GM21390 (cell line): Measurements from ENCODE around the gene RIPOR3.
"Not testable (repeated sequence)": the region's sequence is repeated elsewhere in the genome, so short reads cannot be mapped to it uniquely, and the experiment has no call there.

Experiments used
- ATAC-seq: cut with Tn5 transposase; IDR thresholded peaks from one replicate; pipeline ENCODE4 v1.9.1; 2021; ENCODE audit not compliant: unreplicated experiment

Gene RIPOR3

GRCh38 chr20:50704514-50704913 is 13.2 kb upstream of the RIPOR3 start:
- no peak for ATAC-seq

- not testable (repeated sequence) for ATAC-seq
Measured at GRCh38 chr20:50703651-50704438, 12.5 kb upstream of the RIPOR3 start.

DNA sequence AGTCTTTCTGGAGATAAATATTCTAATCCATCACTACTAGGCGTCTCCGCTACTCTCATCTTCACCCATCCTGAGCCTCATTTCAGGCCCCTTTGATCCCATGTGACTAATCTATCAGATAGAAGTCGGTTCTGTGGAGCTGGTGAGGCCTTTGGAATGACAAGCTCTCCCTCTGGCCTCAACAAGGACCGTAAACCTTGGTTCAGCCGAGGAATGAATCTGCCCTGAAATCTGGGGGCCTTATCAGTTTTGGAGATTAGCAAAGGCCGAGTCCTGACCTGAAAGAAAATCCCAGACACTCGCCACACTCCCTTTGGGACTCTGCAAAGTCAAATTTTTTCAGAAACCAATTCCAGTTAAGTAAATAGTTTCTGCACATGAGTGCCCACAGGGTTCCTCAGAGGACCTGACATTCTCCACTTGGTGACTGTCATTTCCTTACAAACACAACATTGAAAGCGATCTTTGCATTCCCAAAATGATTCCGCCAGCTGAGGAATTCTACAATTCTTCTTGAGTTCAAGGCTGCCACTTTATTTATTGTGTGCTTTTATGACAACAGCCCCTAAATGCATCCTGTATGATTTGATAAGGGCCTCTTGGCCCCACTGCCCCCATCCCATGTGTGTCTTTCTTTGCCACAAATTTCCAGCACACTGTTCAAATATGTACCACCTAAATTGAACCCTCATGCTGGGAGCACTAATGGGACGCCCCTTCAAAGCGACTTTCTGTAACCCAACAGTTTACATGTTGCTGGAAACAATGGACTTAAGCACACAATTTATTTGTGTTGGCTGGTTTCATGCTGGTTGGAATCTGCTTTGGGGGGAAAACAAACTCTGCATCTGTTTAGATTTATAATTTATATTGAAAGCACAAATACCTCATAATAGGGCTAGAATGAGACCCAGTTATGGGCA is 10.0 kb upstream of the RIPOR3 start:
- no peak for ATAC-seq

DNA sequence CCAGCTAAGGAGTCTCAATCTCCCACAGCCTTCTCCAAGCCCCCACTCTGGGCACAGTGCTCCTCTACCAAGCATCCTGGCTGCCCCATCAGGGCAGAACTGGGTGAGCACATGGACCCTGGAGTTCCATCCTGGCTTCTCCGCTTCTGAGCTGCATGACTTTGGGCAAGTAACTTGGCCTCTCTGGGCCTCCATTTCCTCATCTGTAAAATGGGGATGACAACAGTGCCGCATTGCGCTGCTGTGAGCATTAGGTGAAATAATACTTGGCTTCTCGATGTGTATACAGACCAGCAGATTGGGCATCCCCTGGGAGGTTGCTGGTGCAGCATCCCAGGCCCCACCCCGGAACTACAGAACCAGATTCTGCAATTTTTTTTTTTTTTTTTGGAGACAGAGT is 8.3 kb upstream of the RIPOR3 start:
- no peak for ATAC-seq

GRCh38 chr20:50698255-50698654 is 6.9 kb upstream of the RIPOR3 start:
- ATAC-seq, result not testable (repeated sequence)

- ATAC-seq, result no peak
Measured at GRCh38 chr20:50695135-50695872, 4.0 kb upstream of the RIPOR3 start.

DNA sequence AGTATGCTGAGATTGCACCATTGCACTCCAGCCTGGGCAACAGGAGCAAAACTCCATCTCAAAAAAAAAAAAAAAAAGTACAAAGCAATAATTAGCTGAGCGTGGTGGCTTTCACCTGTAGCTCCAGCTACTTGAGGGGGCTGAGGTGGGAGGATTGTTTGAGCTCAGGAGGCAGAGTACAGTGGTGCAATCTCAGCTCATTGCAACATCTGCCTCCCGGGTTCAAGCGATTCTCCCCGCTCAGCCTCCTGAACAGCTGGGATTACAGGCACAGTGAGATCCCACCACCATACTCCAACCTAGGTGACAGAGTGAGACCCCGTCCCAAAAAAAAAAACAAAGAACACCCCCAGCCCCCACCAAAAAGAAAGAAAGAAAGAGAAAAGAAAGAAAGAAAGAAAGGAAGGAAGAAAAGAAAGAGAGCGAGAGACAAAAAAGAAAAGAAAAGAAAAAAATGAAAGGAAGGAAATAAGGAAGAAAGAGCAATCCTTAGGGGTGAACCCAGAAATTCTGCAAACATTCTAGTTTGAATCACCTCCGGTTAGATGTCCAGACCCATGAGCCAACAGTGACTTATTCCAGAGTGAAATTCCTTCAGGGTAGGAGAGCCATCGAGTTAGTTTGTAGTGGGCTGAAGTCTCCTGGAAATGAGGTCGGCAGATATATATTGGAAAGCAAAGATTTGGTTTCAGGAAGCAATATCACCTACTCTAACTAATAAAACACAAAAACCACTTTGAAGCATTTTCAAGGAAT is 3.2 kb upstream of the RIPOR3 start:
- ATAC-seq, result no peak

- ATAC-seq, result no peak
Measured at GRCh38 chr20:50693001-50693400, 1.7 kb upstream of the RIPOR3 start.

DNA sequence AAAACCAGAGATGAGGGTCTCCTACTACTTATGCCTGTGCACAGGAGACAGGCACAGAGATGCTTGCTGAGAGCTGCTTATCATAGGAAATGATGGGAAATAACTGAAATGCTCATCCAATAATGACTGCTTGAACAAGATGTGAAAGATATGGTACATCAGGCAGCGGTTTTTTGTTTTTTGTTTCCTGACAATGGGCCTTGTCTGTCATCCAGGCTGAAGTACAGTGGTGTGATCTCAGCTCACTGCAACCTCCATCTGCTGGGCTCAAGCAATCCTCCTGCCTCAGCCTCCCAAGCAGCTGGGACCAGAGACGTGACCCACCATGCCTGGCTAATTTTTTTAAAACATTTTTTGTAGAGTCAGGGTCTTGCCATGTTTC is 1.2 kb upstream of the RIPOR3 start:
- no peak for ATAC-seq

- ATAC-seq, result no peak
Measured at GRCh38 chr20:50691573-50692551, 520 bp upstream of the RIPOR3 start.

DNA sequence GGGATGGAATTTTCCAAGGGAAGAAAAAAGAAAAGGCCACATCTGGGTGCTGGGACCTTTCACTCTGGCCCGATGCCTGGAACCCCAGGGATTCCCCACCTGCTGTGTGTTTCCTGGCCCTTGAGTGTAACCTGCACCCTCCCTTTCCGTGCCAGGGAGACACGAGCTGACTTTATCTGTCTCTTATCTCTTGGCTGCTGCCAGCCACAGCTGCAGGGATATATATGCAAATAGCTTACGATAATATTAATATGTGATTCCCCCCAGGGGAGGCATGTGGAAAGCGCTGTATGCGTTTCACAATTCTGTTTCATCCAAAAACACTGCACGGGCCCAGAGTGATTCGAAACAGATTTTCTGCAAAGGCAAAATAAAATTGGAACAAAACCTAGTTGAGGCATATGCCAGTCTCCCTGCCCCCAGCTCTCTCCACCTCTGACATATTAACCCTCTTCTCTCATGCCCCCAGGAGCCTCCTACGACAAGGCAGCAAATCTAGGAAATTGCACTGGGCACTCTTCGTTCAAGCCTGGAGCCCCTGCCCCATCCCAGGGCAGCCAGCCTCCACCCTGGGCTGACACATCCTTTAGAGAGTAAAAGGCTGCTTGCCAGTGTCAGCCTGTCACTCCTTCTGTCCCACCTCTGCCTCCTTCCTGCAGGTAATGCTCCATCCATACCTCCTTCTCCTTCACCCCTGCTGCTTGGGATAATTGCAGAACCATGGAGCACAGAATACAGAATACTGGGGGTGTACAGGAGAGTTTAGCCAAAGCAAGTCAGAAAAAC is 1.3 kb downstream of the RIPOR3 start:
- ATAC-seq, result no peak

- no peak for ATAC-seq
Measured at GRCh38 chr20:50688256-50688975, 2.9 kb downstream of the RIPOR3 start.

DNA sequence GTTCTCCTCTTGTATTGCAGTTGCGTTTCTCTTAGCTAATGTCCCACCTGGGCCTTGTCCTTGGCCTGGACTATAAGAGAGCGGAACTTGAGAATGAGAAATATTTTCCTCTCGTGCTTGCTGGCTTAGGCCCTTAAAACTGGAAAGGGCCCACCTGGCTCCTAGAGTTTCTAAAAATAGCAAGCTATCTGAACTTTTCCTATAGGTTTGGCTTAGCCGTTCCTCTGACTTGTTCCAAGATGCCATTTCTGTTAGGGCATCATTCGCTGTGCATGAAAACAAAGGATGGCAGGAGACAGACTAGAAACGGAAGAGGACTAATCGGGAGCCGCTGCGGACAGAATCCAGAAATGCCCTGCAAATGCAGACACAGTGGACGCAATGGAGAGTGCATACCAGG is 4.5 kb downstream of the RIPOR3 start:
- no peak for ATAC-seq

DNA sequence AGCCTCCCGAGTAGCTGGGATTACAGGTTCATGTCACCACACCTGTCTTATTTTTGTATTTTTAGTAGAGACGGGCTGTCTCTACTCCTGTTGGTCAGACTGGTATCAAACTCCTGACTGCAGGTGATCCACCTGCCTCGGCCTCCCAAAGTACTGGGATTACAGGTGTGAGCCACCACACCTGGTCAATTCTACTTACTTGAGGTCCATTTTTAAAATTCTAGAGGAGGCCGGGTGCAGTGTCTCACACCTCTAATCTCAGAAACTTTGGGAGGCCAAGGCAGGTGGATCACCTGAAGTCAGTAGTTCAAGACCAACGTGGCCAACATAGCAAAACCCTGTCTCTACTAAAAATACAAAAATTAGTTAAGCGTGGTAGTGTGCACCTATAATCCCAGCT is 7.8 kb downstream of the RIPOR3 start:
- ATAC-seq, result no peak

DNA sequence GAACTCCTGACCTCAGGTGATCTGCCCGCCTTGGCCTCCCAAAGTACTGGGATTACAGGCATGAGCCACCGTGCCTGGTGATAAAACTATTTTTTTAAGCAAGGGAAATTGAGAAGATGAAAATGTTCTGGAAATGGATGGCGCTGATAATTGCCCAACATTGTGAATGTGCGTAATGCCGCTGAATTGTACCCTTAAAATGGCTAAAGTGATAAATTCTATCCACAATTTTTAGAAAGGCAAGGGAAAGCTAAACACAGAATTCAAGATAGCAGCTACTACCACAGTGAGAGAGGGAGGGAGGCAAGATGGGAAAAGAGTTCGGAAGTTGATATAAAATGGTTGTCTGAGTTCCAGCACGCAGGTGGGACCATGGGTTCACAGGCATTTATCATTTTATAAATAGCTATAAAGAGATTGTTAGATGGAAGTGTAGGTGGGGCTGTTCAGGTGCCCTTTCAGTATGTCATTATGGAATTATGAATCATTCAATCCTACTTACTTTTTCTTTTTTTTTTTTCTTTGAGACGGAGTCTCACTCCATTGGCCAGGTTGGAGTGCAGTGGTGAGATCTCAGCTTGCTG is 8.3 kb downstream of the RIPOR3 start:
- no peak for ATAC-seq

DNA sequence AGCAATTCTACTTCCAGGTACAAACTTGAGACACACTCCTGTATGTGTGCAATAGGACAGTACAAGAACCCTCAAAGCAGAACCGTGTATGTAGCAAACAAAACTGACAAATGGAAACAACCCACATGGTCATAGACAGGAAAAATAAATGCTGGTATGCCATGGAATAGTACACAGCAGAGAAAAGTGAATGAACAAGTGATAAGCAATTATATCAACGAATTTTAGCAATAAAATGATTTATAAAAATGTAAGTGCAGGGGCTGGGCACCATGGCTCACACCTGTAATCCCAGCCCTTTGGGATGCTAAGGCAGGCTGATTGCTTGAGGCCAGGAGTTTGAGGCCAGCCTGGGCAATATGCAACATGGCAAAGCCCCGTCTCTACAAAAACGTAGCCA is 9.3 kb downstream of the RIPOR3 start:
- no peak for ATAC-seq

DNA sequence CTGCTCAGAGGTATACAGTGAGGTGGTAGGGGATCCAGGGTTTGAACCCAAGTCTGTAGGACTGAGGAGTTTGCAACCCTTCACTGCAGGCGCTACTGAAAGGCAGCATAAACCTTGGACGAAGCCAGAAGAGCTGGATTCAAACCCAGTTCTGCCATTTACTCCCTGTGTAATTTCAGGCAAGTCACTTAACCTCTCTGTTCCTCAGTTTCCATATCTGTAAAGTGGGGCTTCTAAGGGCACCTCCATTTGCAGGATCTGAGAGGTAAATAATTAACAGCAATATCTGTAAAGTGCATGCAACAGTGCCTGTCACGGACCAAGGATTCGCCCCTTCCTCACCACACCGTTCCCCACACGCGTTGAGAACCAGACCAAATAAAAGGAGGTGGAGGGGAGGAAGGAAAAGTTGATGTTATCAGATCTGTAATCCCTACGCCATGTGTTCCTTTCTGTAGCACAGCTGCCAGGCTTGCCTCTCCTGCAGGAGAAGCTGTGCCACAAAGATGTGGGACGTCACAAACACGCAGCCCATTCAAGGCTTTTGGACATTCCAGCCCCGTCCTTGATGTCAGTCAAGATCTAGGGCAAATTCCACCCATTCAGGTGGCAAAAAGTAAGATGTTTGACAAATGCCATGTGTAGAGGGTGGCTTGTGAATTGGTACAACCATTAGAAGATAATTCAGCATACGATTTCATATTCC is 9.8 kb downstream of the RIPOR3 start:
- ATAC-seq, result no peak
